Astrocyte (in vitro differentiated cells and primary cell): ENCODE results near the gene FBXL14.

Experiments
- CTCF ChIP-seq: IDR thresholded peaks from 2 replicates; pipeline ENCODE4 v1.5.1; 2011; ENCODE audit warnings: low read depth, mild to moderate bottlenecking, inconsistent platforms, low read length, moderate library complexity; ENCODE audit not compliant: insufficient read depth
- EZH2 ChIP-seq: IDR thresholded peaks from 2 replicates; pipeline ENCODE4 v1.6.1; 2012; ENCODE audit warnings: mild to moderate bottlenecking, low read length, inconsistent platforms; ENCODE audit not compliant: insufficient read depth

GRCh38 chr12:1643043-1643442, 48.7 kb upstream of the FBXL14 start:
- TF ChIP-seq CTCF (no peak), EZH2 (no peak)
